ENCODE measurements around the gene CRTC1. TPM values are rescaled to one million over a fixed set of nuclear protein-coding genes. Genes with fewer than 3 reads are reported as not detected.

The CRTC1 gene
- total RNA-seq, 2 experiments from 2014 or later = 5.9 to 6.4 TPM

DNA sequence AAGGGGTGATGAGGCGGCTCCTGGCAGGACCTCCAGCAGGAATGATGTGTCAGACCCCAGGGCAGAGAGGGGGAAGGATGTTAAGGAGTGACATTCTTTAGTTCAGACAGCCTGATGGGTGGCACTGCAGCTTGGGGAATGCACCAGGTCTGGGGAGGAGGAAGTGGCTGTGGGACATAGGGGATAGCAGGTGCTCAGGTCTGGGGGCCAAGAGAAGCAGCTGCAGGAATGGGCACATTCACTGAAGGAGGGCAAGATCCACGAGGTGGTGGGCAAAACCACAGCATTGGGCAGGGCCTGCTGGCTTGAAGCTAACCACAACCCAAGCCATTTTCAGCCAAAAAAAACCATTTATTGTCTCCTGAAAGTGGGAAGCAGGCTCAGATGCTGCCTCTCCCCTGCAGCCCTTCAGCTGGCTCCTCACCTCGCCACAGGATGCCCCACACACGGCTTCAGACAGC is 81.1 kb downstream of the CRTC1 start:
- ATAC-seq = no peak
- no peaks in the 10 kb centered on the region for H3K27me3 Mint-ChIP-seq
- H3K4me1 Mint-ChIP-seq = peaks cover 3% of the 10 kb centered on the region
- H3K27ac Mint-ChIP-seq = no peak overlapping the region
- no peaks in the 10 kb centered on the region for H3K36me3 Mint-ChIP-seq
- no peak overlapping the region for H3K4me3 Mint-ChIP-seq
- no peak for DNase-seq
- CTCF ChIA-PET = no interaction called here
- H3K9me3 Mint-ChIP-seq (ENCODE audit: low read depth) = no peaks in the 10 kb centered on the region

DNA sequence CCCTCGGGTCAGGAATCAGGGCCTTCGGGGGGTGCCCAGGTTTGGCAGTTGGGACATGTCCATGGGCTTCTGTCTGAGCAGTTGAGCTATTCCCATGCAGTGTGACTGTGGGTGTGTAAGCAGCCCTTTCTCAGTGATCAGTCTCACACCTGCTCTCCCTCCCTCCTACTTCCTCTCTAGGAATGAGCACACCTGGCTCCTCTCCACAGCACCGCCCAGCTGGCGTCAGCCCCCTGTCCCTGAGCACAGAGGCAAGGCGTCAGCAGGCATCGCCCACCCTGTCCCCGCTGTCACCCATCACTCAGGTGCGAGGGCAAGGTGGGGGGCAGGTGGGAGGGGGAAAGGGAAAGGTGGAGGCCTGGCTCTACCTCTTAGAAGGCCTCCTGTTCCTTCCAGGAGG is 81.7 kb downstream of the CRTC1 start:
- no peaks in the 10 kb centered on the region for H3K36me3 Mint-ChIP-seq
- H3K27ac Mint-ChIP-seq = no peak overlapping the region
- CTCF ChIA-PET = no interaction called here
- DNase-seq (no peak), ATAC-seq (no peak)
- H3K4me3 Mint-ChIP-seq = no peak overlapping the region
- H3K27me3 Mint-ChIP-seq = no peaks in the 10 kb centered on the region
- no peaks in the 10 kb centered on the region for H3K9me3 Mint-ChIP-seq (ENCODE audit: low read depth)
- H3K4me1 Mint-ChIP-seq = peaks cover 3% of the 10 kb centered on the region

DNA sequence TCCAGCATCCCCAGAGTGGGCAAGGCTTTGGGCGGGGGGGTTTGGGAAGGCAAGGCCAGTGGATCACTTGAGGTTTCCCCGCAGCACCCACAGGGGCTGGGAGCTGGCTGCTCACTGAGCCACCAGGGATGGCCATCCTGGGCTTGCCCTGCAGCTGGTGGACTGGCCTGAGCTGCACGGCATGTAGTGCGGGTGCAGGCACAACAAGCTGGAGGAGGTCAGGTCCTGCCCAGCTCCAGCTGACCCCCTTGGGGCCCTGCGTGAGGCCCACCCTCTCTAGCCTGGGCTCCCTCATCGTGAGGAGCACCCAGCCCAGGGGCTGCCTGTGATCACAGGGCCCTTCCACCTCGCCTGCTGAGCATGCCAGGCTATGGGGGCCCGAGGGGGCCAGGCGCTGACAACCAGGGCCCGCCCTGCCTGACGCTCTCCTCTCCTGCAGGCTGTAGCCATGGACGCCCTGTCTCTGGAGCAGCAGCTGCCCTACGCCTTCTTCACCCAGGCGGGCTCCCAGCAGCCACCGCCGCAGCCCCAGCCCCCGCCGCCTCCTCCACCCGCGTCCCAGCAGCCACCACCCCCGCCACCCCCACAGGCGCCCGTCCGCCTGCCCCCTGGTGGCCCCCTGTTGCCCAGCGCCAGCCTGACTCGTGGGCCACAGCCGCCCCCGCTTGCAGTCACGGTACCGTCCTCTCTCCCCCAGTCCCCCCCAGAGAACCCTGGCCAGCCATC is 84.7 kb downstream of the CRTC1 start:
- CTCF ChIA-PET = no interaction called here
- Mint-ChIP-seq H3K27me3 (no peaks in the 10 kb centered on the region), H3K9me3 (ENCODE audit: low read depth) (no peaks in the 10 kb centered on the region), H3K27ac (no peak overlapping the region), H3K4me3 (no peak overlapping the region), H3K36me3 (no peaks in the 10 kb centered on the region), H3K4me1 (peaks cover 3% of the 10 kb centered on the region)
- ATAC-seq = no peak
- no peak for DNase-seq

DNA sequence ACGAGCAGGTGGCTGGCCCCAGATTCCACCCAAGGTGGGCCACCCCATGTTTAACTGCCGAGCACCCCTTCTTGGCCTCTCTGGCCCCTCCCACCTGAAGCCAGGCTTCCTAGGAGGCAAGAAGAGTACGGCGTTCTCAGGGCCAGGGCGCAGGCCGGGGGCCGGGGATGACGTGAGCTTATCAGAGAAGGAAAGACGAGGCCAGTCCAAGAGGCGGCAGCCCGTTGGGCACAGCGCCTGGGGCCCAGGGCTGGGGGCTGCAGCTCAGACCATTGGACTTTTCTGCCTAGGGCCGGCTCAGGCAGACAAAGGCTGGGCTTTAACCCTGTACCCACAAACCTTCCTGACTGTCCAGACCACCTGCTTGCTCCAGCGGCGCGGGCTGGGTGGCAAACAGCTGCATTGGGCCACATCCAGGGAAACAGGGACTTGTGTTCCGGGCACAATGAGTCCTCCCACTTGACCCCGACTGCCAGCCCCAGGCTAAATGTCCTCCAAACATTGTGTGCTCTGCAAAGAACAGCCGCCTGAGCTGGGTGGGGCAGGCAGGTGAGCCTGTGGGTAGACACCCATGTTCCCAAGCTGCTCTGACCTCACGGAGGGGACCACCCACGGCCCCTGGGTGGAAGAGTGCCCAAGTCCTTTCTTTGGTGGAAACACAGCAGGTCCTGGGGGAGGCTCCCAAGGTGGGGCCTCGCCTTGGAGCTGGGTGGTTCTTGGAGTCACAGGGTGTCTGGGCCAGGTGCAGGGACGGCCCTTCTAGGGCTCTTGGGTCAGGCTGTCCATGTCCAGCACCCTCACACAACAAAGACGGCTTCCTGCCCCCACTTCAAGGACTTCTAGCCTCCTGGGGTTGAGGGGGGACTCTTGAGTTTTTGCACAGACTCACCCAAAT is 85.8 kb downstream of the CRTC1 start:
- H3K9me3 Mint-ChIP-seq (ENCODE audit: low read depth) = no peaks in the 10 kb centered on the region
- CTCF ChIA-PET = no interaction called here
- no peaks in the 10 kb centered on the region for H3K27me3 Mint-ChIP-seq
- H3K4me3 Mint-ChIP-seq = no peak overlapping the region
- H3K36me3 Mint-ChIP-seq = no peaks in the 10 kb centered on the region
- ATAC-seq = no peak
- H3K27ac Mint-ChIP-seq = no peak overlapping the region
- DNase-seq = no peak
- H3K4me1 Mint-ChIP-seq = peaks cover 3% of the 10 kb centered on the region

DNA sequence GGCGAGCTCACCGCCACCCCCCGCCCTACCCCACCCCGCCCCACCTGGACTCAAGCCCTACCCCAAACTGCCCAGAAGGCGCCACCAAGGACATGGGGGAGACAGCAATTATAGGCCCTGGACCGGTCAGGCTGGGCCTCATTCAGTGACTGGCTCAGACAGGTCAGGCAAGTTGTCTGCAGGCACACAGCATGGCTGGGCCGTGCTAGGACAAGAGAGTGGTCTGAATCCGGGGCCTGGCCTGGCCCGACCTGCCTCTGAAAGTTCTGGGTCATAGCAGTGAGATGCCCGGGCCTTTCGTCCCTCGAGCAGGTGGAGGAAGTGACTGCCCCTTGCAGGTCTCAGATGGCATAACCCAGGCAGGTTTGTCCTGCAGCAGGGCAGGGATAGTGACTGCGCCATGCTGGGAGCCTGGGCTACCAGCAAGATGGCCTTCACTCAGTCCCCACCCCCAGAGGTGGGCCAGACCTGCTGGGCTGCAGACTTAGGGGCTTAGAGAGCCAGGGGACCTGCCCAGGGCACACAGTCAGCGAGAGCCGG is 86.6 kb downstream of the CRTC1 start:
- CTCF ChIA-PET = no interaction called here
- no peaks in the 10 kb centered on the region for H3K36me3 Mint-ChIP-seq

DNA sequence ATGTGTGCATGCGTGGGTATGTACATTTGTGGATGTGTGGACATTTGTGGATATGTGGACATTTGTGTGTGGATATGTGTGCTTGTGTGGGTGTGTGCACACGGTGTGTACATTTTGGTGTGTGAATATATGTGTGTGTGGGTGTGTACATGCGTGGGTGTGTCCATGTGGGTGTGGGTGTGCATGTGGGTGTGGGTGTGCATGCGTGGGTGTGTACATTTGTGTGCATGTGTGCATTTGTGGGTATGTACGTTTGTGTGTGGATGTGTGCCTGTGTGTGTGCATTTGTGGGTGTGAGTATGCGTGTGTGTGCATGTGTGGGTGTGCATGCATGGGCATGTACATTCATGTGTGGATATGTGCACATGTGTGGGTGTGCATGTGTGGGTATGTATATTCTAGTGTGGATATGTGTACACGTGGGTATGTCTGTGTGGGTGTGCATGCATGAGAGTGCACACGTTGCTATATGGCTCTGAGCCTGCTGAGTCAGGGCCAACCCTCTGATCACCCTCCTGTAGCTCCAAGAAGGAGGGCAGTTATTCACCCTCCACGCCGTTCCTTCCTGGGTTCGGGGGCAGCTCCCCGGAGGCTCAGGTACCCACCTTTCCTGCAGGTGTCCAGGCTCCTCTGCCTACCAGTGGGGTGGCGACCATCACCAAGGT is 87.3 kb downstream of the CRTC1 start:
- no peak for ATAC-seq
- no peaks in the 10 kb centered on the region for H3K9me3 Mint-ChIP-seq (ENCODE audit: low read depth)
- H3K27ac Mint-ChIP-seq = no peak overlapping the region
- no peak overlapping the region for H3K4me3 Mint-ChIP-seq
- CTCF ChIA-PET = interaction anchor here (1.0 kb wide), 1 partner anchor 86 kb away, joined by 3 read pairs; no protein-coding TSS in a partner anchor
- no peaks in the 10 kb centered on the region for H3K4me1 Mint-ChIP-seq
- H3K36me3 Mint-ChIP-seq = no peaks in the 10 kb centered on the region
- no peak for DNase-seq
- H3K27me3 Mint-ChIP-seq = no peaks in the 10 kb centered on the region

More for the DNA sequence above, 86.6 kb downstream of the CRTC1 start:
- DNase-seq (no peak), ATAC-seq (no peak)
- Mint-ChIP-seq H3K27me3 (no peaks in the 10 kb centered on the region), H3K9me3 (ENCODE audit: low read depth) (no peaks in the 10 kb centered on the region), H3K27ac (no peak overlapping the region), H3K4me3 (no peak overlapping the region), H3K4me1 (no peaks in the 10 kb centered on the region)

DNA sequence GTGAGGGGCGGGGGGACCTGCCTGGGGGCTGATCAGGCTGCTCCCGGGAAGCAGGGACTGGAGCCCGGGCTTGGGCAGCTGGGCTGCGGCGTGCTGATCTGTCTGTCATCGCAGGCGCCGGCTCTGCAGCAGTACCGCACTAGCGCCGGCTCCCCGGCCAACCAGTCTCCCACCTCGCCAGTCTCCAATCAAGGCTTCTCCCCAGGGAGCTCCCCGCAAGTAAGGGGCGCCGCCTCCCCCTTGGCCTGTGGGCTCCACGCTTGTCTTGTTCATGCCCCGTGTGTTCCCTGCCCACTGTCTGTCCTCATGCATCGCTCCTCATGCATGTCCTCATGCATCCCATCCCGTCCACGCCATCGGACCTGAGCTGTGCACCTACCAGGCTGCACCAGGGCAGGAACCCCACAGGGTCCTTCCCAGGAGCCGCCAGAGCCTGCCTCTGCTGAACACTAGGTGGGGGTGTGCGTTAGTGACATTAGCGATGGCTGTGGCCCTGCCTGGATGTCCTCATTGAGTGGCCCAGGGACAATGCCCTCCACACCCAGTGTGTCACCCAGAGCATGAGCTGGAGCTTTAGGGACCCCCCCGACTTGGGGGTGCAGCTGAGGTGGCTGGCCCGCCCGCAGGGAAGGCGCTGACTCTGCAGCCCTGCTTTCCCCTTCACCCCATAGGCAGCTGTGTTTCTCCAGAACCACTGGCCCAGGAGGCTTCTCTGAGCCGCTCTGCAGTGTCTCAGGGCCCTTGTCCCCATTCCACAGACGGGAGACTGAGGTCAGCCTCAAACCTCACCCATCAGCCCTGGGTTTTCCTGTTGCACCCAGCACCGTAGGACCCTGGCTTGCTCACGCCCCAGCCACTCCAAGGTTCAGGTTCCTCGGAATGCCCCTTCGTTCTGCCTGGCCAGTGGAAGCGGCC is 88.1 kb downstream of the CRTC1 start:
- peak; percentile 20 for ATAC-seq
- H3K9me3 Mint-ChIP-seq (ENCODE audit: low read depth) = no peaks in the 10 kb centered on the region

DNA sequence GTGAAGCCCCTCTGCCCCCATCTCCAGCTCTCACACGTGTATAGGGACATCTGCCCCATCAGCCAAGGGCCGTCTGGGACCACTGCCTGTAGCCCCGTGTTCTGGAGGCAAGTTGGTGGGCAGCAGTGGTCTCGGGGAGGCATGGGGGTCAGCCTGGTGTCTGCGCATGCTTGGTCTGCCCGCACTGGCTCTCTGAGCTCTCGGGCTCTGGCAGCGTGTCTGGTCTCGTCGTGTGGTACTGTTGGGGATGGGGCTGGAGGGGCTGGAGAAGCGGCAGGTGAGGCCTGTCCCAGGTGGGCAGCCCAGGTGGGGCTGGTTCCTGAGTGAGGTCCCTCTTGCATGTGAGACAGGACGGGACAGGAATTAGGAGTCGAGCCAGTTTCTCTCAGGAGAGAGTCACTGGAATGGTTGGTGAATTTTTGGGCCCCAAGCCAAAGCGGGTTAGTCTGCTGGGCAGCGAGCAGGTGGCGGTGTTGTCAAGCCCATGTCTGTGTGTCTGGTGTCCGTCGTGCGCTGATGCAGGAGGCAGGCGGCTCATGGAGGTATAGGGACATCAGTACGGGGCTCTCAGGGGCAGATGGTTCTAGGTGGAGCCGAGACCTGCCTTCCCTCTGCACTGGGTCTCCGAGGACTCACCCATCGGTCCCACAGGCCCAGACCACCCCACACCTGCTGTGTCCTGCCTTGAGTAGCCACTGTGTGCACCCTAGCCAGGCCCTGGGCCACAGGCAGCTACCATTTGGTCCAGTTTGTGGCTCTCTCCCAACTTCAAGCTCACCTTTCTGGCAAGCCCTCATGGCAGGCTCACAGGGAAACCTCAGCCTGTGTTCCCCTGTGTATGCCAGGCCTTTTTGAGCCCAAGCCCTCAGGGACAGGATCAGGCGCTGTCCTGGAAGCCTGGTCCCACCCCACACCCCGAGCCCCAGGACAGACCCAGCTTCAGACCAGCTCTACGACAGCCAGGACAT is 89.4 kb downstream of the CRTC1 start:
- no peaks in the 10 kb centered on the region for H3K9me3 Mint-ChIP-seq (ENCODE audit: low read depth)
- H3K27me3 Mint-ChIP-seq = no peaks in the 10 kb centered on the region
- no peak for DNase-seq
- no peaks in the 10 kb centered on the region for H3K4me1 Mint-ChIP-seq
- H3K27ac Mint-ChIP-seq = no peak overlapping the region
- H3K4me3 Mint-ChIP-seq = no peak overlapping the region
- no peaks in the 10 kb centered on the region for H3K36me3 Mint-ChIP-seq
- ATAC-seq = no peak
- CTCF ChIA-PET = interaction anchor here (1.3 kb wide), 1 partner anchor 76 kb away, joined by 3 read pairs; no protein-coding TSS in a partner anchor

More for the DNA sequence above, 88.1 kb downstream of the CRTC1 start:
- Mint-ChIP-seq H3K27me3 (no peaks in the 10 kb centered on the region), H3K27ac (no peak overlapping the region), H3K4me3 (no peak overlapping the region), H3K36me3 (no peaks in the 10 kb centered on the region), H3K4me1 (no peaks in the 10 kb centered on the region)
- CTCF ChIA-PET = interaction anchor here (1.0 to 1.3 kb wide), 2 partner anchors 77 to 85 kb away, joined by 3 read pairs; no protein-coding TSS in a partner anchor
- DNase-seq = no peak

DNA sequence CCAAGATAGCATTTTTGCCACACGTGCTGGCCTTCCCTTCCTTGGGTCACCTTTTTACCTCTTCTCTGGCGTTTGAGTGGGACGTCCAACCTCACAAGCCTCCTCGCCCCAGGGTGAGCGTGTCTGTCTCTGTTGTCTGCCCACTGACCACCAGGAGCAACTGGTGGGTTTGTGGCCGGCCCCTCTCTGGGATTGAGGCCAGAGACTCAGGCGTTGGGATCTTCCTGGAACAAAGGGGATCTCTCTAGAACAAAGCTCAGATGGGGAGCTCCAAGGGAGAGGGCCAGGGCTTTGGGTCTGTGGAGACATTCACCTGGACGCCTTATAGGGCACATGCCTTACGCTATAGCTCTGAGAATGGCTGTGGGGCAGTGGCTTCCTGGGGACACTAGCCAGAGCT is 90.2 kb downstream of the CRTC1 start:
- no peak for ATAC-seq
- H3K9me3 Mint-ChIP-seq (ENCODE audit: low read depth) = no peaks in the 10 kb centered on the region
- DNase-seq = no peak
- H3K36me3 Mint-ChIP-seq = no peaks in the 10 kb centered on the region
- peaks cover 2% of the 10 kb centered on the region for H3K4me1 Mint-ChIP-seq
- no peak overlapping the region for H3K4me3 Mint-ChIP-seq
- no peak overlapping the region for H3K27ac Mint-ChIP-seq
- no peaks in the 10 kb centered on the region for H3K27me3 Mint-ChIP-seq
- CTCF ChIA-PET = no interaction called here

DNA sequence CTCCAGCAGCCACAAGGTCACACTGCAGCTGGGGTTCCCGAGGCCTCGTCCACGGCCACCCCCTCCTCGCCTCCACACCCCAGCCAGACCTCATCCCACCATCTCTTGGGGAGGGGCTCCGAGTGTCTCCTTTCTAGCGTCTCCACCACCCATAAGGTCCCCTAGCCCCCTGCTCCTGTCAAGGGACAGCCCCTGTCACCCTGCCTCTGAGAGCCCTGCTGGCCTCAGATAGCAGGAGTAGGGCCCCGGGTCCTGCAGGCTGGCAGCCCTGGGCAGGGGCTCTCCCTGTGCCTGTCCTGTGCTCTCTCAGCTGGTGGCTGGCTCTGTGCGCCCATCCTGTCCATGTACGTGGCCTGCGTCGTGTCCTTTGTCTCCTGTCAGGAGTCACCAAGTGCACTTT is 90.6 kb downstream of the CRTC1 start:
- CTCF ChIA-PET = no interaction called here

DNA sequence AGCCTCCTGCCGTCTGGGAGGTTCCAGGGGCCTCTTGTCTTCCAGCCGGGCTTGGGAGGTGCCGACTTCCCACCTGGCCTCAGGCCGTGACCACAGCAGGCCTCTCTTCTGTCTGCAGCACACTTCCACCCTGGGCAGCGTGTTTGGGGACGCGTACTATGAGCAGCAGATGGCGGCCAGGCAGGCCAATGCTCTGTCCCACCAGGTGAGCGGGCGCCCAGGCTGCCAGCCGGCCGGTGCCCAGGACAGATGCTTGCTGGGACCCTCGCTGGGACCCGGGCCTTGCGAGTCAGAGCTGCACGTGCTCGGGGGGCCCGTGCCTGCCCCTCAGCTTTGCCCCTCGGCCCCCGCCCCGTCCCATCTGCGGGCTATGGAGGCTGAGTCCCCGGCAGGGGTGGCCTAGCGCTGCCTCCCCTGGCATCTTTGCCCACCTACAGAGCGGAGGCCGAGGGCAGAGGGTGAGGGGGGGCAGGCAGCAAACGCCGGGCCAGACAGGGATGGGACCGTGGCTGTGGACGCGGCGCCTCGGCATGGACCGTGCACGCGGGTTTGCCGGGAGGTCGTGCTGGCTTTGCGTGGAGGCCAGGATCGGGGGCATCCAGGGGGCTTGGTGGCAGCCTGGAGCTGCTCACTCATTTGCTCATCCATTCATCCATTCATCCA is 91.4 kb downstream of the CRTC1 start:
- Mint-ChIP-seq H3K27ac (no peak overlapping the region), H3K36me3 (no peaks in the 10 kb centered on the region), H3K4me1 (peaks cover 2% of the 10 kb centered on the region), H3K4me3 (no peak overlapping the region), H3K9me3 (ENCODE audit: low read depth) (no peaks in the 10 kb centered on the region), H3K27me3 (no peaks in the 10 kb centered on the region)
- no peak for ATAC-seq
- CTCF ChIA-PET = no interaction called here
- DNase-seq = no peak

More for the DNA sequence above, 90.6 kb downstream of the CRTC1 start:
- peaks cover 2% of the 10 kb centered on the region for H3K4me1 Mint-ChIP-seq
- no peaks in the 10 kb centered on the region for H3K9me3 Mint-ChIP-seq (ENCODE audit: low read depth)
- H3K4me3 Mint-ChIP-seq = no peak overlapping the region
- no peaks in the 10 kb centered on the region for H3K36me3 Mint-ChIP-seq
- H3K27me3 Mint-ChIP-seq = no peaks in the 10 kb centered on the region
- DNase-seq (no peak), ATAC-seq (no peak)
- H3K27ac Mint-ChIP-seq = no peak overlapping the region
